Hepatocyte (in vitro differentiated cells): ENCODE data around the gene CPLANE1. TPM values are rescaled to one million over a fixed set of nuclear protein-coding genes. Genes with fewer than 3 reads are reported as not detected.

Experiments used
- DNase-seq: peaks from one replicate; pipeline ENCODE4 v3.0.0-alpha.2; 2016; ENCODE audit warnings: low spot score
- H2AFZ ChIP-seq: fragments of 200-600 bp; sonication (generic); 2 replicates; pipeline ENCODE4 v1.6.0; 2016; ENCODE audit warnings: antibody characterized with exemption, mild to moderate bottlenecking
- H3K27ac ChIP-seq: fragments of 200-600 bp; sonication (generic); 2 replicates; pipeline ENCODE4 v1.5.1; 2016; ENCODE audit warnings: mild to moderate bottlenecking
- H3K27me3 ChIP-seq: fragments of 200-600 bp; sonication (generic); 2 replicates; pipeline ENCODE4 v1.6.1; 2016
- H3K36me3 ChIP-seq: fragments of 200-600 bp; sonication (generic); replicated peaks from 2 replicates; pipeline ENCODE4 v1.5.1; 2016; ENCODE audit warnings: low read depth; ENCODE audit not compliant: insufficient read depth
- H3K4me1 ChIP-seq: fragments of 200-600 bp; sonication (generic); 2 replicates; pipeline ENCODE4 v1.5.1; 2016; ENCODE audit warnings: mild to moderate bottlenecking, moderate library complexity; ENCODE audit not compliant: insufficient read depth
- H3K4me2 ChIP-seq: fragments of 200-600 bp; sonication (generic); 2 replicates; pipeline ENCODE4 v1.6.0; 2016
- H3K4me3 ChIP-seq: fragments of 200-600 bp; sonication (generic); 2 replicates; pipeline ENCODE4 v1.5.1; 2016; ENCODE audit warnings: mild to moderate bottlenecking
- H3K79me2 ChIP-seq: fragments of 200-600 bp; sonication (generic); 2 replicates; pipeline ENCODE4 v1.6.0; 2017; ENCODE audit warnings: mild to moderate bottlenecking
- H3K9me2 ChIP-seq: fragments of 200-600 bp; sonication (generic); replicated peaks from 2 replicates; pipeline ENCODE4 v1.6.0; 2017; ENCODE audit warnings: mild to moderate bottlenecking; ENCODE audit not compliant: insufficient read depth
- H3K9me3 ChIP-seq: fragments of 200-600 bp; sonication (generic); 2 replicates; pipeline ENCODE4 v1.5.1; 2016; ENCODE audit warnings: low read depth, mild to moderate bottlenecking
- H4K20me1 ChIP-seq: fragments of 200-600 bp; sonication (generic); 2 replicates; pipeline ENCODE4 v1.6.0; 2016; ENCODE audit warnings: mild to moderate bottlenecking; ENCODE audit not compliant: insufficient read depth, poor library complexity, severe bottlenecking
- CTCF ChIP-seq: fragments of 200-600 bp; sonication (generic); IDR thresholded peaks from 2 replicates; pipeline ENCODE4 v1.5.1; 2016; ENCODE audit warnings: antibody characterized with exemption, mild to moderate bottlenecking; ENCODE audit not compliant: poor library complexity
- EZH2 ChIP-seq: fragments of 200-600 bp; sonication (generic); IDR thresholded peaks from 2 replicates; pipeline ENCODE4 v1.6.1; 2016; ENCODE audit warnings: antibody characterized with exemption, mild to moderate bottlenecking, borderline replicate concordance
- EZH2phosphoT487 ChIP-seq: fragments of 200-600 bp; sonication (generic); IDR thresholded peaks from one replicate; pipeline ENCODE4 v1.6.1; 2018; ENCODE audit warnings: antibody characterized with exemption, mild to moderate bottlenecking, low read depth, moderate library complexity; ENCODE audit not compliant: unreplicated experiment, severe bottlenecking
- WGBS: methylation state at CpG from one replicate; pipeline ENCODE4 v1.1.6; 2016; ENCODE audit warnings: low lambda C conversion rate; ENCODE audit errors: missing lambda C conversion rate; 5-methylcytosine and 5-hydroxymethylcytosine counted together
- polyA plus RNA-seq: library from polyadenylated mRNA; unstranded; fragments of >200 nt; fragmentation: Nextera tagmentation; extraction: Ambion mirVana; gene quantifications from 2 replicates; pipeline ENCODE4 v1.2.1, GENCODE V29; 2016
- total RNA-seq: library from RNA; depleted of rRNA; stranded (reverse); fragments of >200 nt; gene quantifications from 2 replicates; pipeline ENCODE4 v1.2.3, GENCODE V29; 2014

The CPLANE1 gene
- total and polyA plus RNA-seq, 2 experiments from 2014 or later = 4.3 to 29.6 TPM

GRCh38 chr5:37251665-37252064 lies 2.5 kb upstream of the CPLANE1 start:
- H3K9me2 ChIP-seq = no peaks in the 10 kb centered on the region
- H3K4me1 ChIP-seq = peaks cover 14% of the 10 kb centered on the region
- no peak for DNase-seq
- H3K27ac ChIP-seq = no peak overlapping the region
- no peaks in the 10 kb centered on the region for H3K27me3 ChIP-seq
- H4K20me1 ChIP-seq = no peaks in the 10 kb centered on the region
- no peak overlapping the region for H3K4me2 ChIP-seq
- no peaks in the 10 kb centered on the region for H3K36me3 ChIP-seq
- no peak overlapping the region for H3K4me3 ChIP-seq
- no peaks in the 10 kb centered on the region for H3K9me3 ChIP-seq
- TF ChIP-seq EZH2 = no peak
- TF ChIP-seq EZH2phosphoT487 = no peak
- TF ChIP-seq CTCF = no peak
- H2AFZ ChIP-seq = no peak overlapping the region
- peaks cover 18% of the 10 kb centered on the region for H3K79me2 ChIP-seq

GRCh38 chr5:37249815-37250164 lies 614 bp upstream of the CPLANE1 start:
- WGBS = 47% methylated on average over 10 of the region's 10 CpGs
- H3K79me2 ChIP-seq = peaks cover 32% of the 10 kb centered on the region
- no peaks in the 10 kb centered on the region for H3K9me3 ChIP-seq
- H3K4me2 ChIP-seq = peak overlapping the region; percentile 81
- no peaks in the 10 kb centered on the region for H3K9me2 ChIP-seq
- H3K27me3 ChIP-seq = no peaks in the 10 kb centered on the region
- H2AFZ ChIP-seq = peak overlapping the region; percentile 97
- TF ChIP-seq EZH2phosphoT487 = no peak
- TF ChIP-seq CTCF = no peak
- no peak for TF ChIP-seq EZH2
- H4K20me1 ChIP-seq = no peaks in the 10 kb centered on the region
- peak overlapping the region; percentile 97 for H3K27ac ChIP-seq
- no peak for DNase-seq
- H3K36me3 ChIP-seq = no peaks in the 10 kb centered on the region
- H3K4me3 ChIP-seq = peak overlapping the region; percentile 53
- H3K4me1 ChIP-seq = peaks cover 14% of the 10 kb centered on the region

- Histone ChIP-seq H2AFZ (peak overlapping the region; percentile 97), H3K79me2 (peaks cover 32% of the 10 kb centered on the region), H3K9me2 (no peaks in the 10 kb centered on the region), H4K20me1 (no peaks in the 10 kb centered on the region), H3K27me3 (no peaks in the 10 kb centered on the region), H3K36me3 (no peaks in the 10 kb centered on the region), H3K4me1 (peaks cover 14% of the 10 kb centered on the region), H3K27ac (peak overlapping the region; percentile 97), H3K4me2 (peak overlapping the region; percentile 81), H3K4me3 (peak overlapping the region; percentile 53), H3K9me3 (no peaks in the 10 kb centered on the region)
- WGBS = 9% methylated on average over 19 of the region's 19 CpGs
- no peak for TF ChIP-seq EZH2phosphoT487
- no peak for TF ChIP-seq CTCF
- no peak for TF ChIP-seq EZH2
- peak; percentile 9 for DNase-seq
These were observed 681 bp downstream of the CPLANE1 start for GRCh38 chr5:37248421-37248969.

GRCh38 chr5:37247496-37247895 lies 1.7 kb downstream of the CPLANE1 start:
- TF ChIP-seq CTCF (no peak), EZH2phosphoT487 (no peak), EZH2 (no peak)
- no peaks in the 10 kb centered on the region for H3K27me3 ChIP-seq
- H3K9me3 ChIP-seq = no peaks in the 10 kb centered on the region
- 87% methylated on average over 4 of the region's 4 CpGs for WGBS
- H3K4me2 ChIP-seq = peak overlapping the region; percentile 81
- no peaks in the 10 kb centered on the region for H3K36me3 ChIP-seq
- no peak overlapping the region for H3K4me3 ChIP-seq
- H3K79me2 ChIP-seq = peaks cover 32% of the 10 kb centered on the region
- H3K27ac ChIP-seq = no peak overlapping the region
- H3K4me1 ChIP-seq = peaks cover 14% of the 10 kb centered on the region
- no peak overlapping the region for H2AFZ ChIP-seq
- no peaks in the 10 kb centered on the region for H3K9me2 ChIP-seq
- no peak for DNase-seq
- H4K20me1 ChIP-seq = no peaks in the 10 kb centered on the region
